Sigmoid colon (tissue), 7 donors: ENCODE data around the gene EVA1A. TPM values are rescaled to one million over a fixed set of nuclear protein-coding genes. Genes with fewer than 3 reads are reported as not detected.

Experiments used
- DNase-seq: peaks from one replicate; pipeline ENCODE4 v3.0.0-alpha.2; 2019
- H3K27ac ChIP-seq, 4 donors: fragments of 200-600 bp; sonication (generic); one replicate each; pipeline ENCODE4 v1.5.1; 2016 to 2019; ENCODE audit warnings: mild to moderate bottlenecking in 1 of 4
- H3K27me3 ChIP-seq, 3 donors: fragments of 200-600 bp; sonication (generic); one replicate each; pipeline ENCODE4 v1.5.1; 2019; ENCODE audit warnings: mild to moderate bottlenecking in 1 of 3
- H3K36me3 ChIP-seq, 4 donors: fragments of 200-600 bp; sonication (generic); one replicate each; pipeline ENCODE4 v1.5.1; 2016 to 2019
- H3K4me1 ChIP-seq, 4 donors: fragments of 200-600 bp; sonication (generic); one replicate each; pipeline ENCODE4 v1.5.1; 2017 to 2019
- H3K4me3 ChIP-seq, 4 donors: fragments of 200-600 bp; sonication (generic); one replicate each; pipeline ENCODE4 v1.5.1; 2017 to 2019; ENCODE audit warnings: mild to moderate bottlenecking in 2 of 4, moderate library complexity in 1 of 4
- H3K9me3 ChIP-seq, 4 donors: fragments of 200-600 bp in 3 of 4; sonication (generic) in 3 of 4; one replicate each; pipeline versions ENCODE4 v1.5.1 to v1.6.1; 2013 to 2019
- EP300 ChIP-seq, 4 donors: sonication (generic); formaldehyde crosslinking; IDR thresholded peaks; one replicate each; pipeline ENCODE4 v1.6.1; 2017; ENCODE audit warnings: antibody characterized with exemption in 4 of 4
- POLR2A ChIP-seq, 2 donors: fragments of 450-650 bp; IDR thresholded peaks; one replicate each; pipeline ENCODE4 v1.6.1; 2016; ENCODE audit warnings: antibody characterized with exemption in 2 of 2, mild to moderate bottlenecking in 2 of 2, moderate library complexity in 2 of 2
- POLR2AphosphoS5 ChIP-seq, 4 donors: sonication (generic); formaldehyde crosslinking; IDR thresholded peaks; one replicate each; pipeline ENCODE4 v1.6.1; 2017; ENCODE audit warnings: antibody characterized with exemption in 4 of 4
- WGBS, 2 donors: extraction: QIAGEN DNeasy Blood & Tissue Kit; methylation state at CpG; one replicate each; pipeline ENCODE4 v1.1.7; 2013; 5-methylcytosine and 5-hydroxymethylcytosine counted together
- intact Hi-C: fragments of 100-400 bp; cut with DNase I; formaldehyde crosslinking; loops from one replicate; pipeline ENCODE4 v1.15.1; 2023
- polyA plus RNA-seq, 3 donors: library from polyadenylated mRNA; stranded (reverse); fragments of 200-250 nt; gene quantifications; one replicate each; pipeline ENCODE4 v1.2.3, GENCODE V29; 2013
- total RNA-seq, 4 donors: library from RNA; depleted of rRNA; stranded (reverse); fragments of >200 nt; gene quantifications; one replicate each; pipeline ENCODE4 v1.1.0, GENCODE V29; 2016
- TF ChIP-seq, protein P1 (sequence below), 4 experiments: fragments of 450-650 bp in 3 of 4; fragments of 200-600 bp in 1 of 4; IDR thresholded peaks; one replicate each; pipeline ENCODE4 v1.5.1; 2016 to 2019; ENCODE audit warnings: antibody characterized with exemption in 4 of 4, mild to moderate bottlenecking in 3 of 4, moderate library complexity in 2 of 4
- donor health status: healthy with polysubstance abuse.
- donor health status: Bipolar disorder and iron deficiency.
- donor health status: healthy.

EVA1A gene
- total and polyA plus RNA-seq, 7 donors = 1.2 to 5.4 (median 1.2) TPM; not detected in 4

DNA sequence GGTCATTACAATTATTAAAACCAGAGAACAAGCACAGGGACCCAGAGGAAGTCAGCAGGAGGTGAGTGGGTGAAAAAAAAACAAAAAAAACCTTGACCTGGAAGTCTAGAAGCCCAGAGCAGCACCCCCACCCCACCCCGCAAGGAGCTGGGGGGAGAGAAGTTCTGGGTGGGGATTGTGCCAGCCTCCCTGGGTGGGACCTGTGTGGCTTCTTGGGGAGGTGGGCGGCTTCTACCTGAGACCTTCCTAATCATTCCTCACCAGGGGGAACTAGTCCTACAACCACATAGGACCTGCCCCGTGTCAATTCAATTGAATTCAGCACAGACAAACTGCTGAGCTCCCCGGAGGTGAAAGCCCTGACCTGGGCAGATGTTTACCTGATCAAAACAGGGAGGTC, 17.3 kb downstream of the EVA1A start:
- Histone ChIP-seq H3K36me3 (no peaks in the 10 kb centered on the region), H3K27me3 (no peaks in the 10 kb centered on the region), H3K4me1 (no peaks in the 10 kb centered on the region), H3K9me3 (no peaks in the 10 kb centered on the region), H3K4me3 (no peak overlapping the region), H3K27ac (no peak overlapping the region)
- WGBS, 2 donors = 67 to 85% methylated on average over 4 of the region's 4 CpGs
- TF ChIP-seq EP300 (IDR thresholded peaks at IDR 0.05) = no peak
- no peak for TF ChIP-seq POLR2AphosphoS5 (IDR thresholded peaks at IDR 0.05)
- DNase-seq = no peak
- intact Hi-C loops = no loop called here

DNA sequence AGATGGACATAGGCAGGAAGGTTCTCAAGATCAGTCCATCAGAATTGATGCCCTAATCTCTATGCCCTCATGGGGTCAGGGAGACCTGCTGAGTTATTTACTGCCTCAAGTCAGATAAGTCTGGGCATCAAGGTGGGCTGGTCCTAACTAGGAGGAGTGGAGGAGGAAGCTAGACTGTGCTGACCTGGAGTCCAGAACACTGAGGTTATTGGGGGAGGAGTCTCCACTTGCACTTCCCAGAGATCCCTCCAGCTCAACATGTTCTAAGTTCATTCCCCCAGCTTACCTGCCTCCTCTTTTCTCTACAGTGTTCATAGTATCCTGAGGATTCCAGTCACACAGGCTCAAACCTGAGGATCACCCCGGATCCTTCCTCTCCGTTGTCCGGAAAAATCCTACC, 19.3 kb downstream of the EVA1A start:
- DNase-seq = no peak
- no peaks in the 10 kb centered on the region for H3K36me3 ChIP-seq
- no peaks in the 10 kb centered on the region for H3K27me3 ChIP-seq
- intact Hi-C loops = no loop called here
- TF ChIP-seq EP300 (IDR thresholded peaks at IDR 0.05) = no peak
- TF ChIP-seq POLR2AphosphoS5 (IDR thresholded peaks at IDR 0.05) = no peak
- no peak overlapping the region for H3K27ac ChIP-seq
- H3K4me1 ChIP-seq = no peaks in the 10 kb centered on the region
- 94 to 95% methylated on average over 3 of the region's 3 CpGs for WGBS, 2 donors
- H3K4me3 ChIP-seq = no peak overlapping the region
- no peaks in the 10 kb centered on the region for H3K9me3 ChIP-seq

DNA sequence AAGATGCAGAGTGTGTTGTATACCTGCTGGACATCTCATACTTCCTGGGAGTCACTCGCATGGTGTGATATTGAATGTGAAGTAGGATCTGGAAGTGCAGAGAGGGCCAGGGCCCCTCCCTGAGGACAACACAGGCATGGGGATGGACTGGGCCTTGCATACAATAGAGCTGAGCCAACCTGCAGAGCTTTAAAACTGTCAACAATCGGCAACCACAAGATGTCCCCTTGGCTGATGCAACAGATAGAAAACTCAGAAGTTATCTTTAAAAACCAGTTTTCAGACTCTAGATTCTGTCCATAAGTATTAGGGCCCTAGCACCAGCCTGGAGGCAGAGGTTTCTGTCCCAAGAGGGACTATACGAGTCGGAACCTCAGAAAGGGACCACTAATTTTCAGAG, 19.7 kb downstream of the EVA1A start:
- Histone ChIP-seq H3K36me3 (no peaks in the 10 kb centered on the region), H3K4me3 (no peak overlapping the region), H3K4me1 (no peaks in the 10 kb centered on the region), H3K9me3 (no peaks in the 10 kb centered on the region), H3K27ac (no peak overlapping the region), H3K27me3 (no peaks in the 10 kb centered on the region)
- no peak for DNase-seq
- TF ChIP-seq, protein P1, sequence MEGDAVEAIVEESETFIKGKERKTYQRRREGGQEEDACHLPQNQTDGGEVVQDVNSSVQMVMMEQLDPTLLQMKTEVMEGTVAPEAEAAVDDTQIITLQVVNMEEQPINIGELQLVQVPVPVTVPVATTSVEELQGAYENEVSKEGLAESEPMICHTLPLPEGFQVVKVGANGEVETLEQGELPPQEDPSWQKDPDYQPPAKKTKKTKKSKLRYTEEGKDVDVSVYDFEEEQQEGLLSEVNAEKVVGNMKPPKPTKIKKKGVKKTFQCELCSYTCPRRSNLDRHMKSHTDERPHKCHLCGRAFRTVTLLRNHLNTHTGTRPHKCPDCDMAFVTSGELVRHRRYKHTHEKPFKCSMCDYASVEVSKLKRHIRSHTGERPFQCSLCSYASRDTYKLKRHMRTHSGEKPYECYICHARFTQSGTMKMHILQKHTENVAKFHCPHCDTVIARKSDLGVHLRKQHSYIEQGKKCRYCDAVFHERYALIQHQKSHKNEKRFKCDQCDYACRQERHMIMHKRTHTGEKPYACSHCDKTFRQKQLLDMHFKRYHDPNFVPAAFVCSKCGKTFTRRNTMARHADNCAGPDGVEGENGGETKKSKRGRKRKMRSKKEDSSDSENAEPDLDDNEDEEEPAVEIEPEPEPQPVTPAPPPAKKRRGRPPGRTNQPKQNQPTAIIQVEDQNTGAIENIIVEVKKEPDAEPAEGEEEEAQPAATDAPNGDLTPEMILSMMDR (IDR thresholded peaks at IDR 0.05) = no peak
- TF ChIP-seq EP300 (IDR thresholded peaks at IDR 0.05) (no peak), POLR2AphosphoS5 (IDR thresholded peaks at IDR 0.05) (no peak), POLR2A (IDR thresholded peaks at IDR 0.05) (no peak)
- WGBS, 2 donors = 85 to 92% methylated on average over 4 of the region's 4 CpGs
- intact Hi-C loops = no loop called here

- Histone ChIP-seq H3K4me3 (no peak overlapping the region), H3K4me1 (no peaks in the 10 kb centered on the region), H3K36me3 (no peaks in the 10 kb centered on the region), H3K27ac (no peak overlapping the region), H3K9me3 (no peaks in the 10 kb centered on the region), H3K27me3 (no peaks in the 10 kb centered on the region)
- WGBS, 2 donors = 71 to 80% methylated on average over 3 of the region's 3 CpGs
- intact Hi-C loops = no loop called here
- TF ChIP-seq EP300 (IDR thresholded peaks at IDR 0.05) (no peak), POLR2A (IDR thresholded peaks at IDR 0.05) (no peak), POLR2AphosphoS5 (IDR thresholded peaks at IDR 0.05) (no peak)
- TF ChIP-seq, protein P1 (IDR thresholded peaks at IDR 0.05) = no peak
- no peak for DNase-seq
Measured at GRCh38 chr2:75539955-75540716, 20.6 kb downstream of the EVA1A start.

GRCh38 chr2:75538521-75539490, 21.9 kb downstream of the EVA1A start:
- intact Hi-C loops = no loop called here
- Histone ChIP-seq H3K27ac (no peak overlapping the region), H3K4me1 (no peaks in the 10 kb centered on the region), H3K36me3 (no peaks in the 10 kb centered on the region), H3K9me3 (no peaks in the 10 kb centered on the region), H3K27me3 (no peaks in the 10 kb centered on the region), H3K4me3 (no peak overlapping the region)
- no peak for DNase-seq
- WGBS, 2 donors = 70 to 72% methylated on average over 6 of the region's 6 CpGs
- TF ChIP-seq, protein P1 (IDR thresholded peaks at IDR 0.05) = no peak
- TF ChIP-seq EP300 (IDR thresholded peaks at IDR 0.05) (no peak), POLR2A (IDR thresholded peaks at IDR 0.05) (no peak), POLR2AphosphoS5 (IDR thresholded peaks at IDR 0.05) (no peak)
